HEK293 (cell line): ENCODE measurements around the gene CHRM2.

ENCODE experiments used
- CTCF ChIA-PET: fragments of 350-600 bp; formaldehyde crosslinking; extraction: SDS; loops from one replicate; lab custom pipeline; 2021; ENCODE audit warnings: antibody characterized with exemption; lab: Yijun Ruan, JAX
- POLR2A ChIA-PET: fragments of 300-600 bp; formaldehyde crosslinking; extraction: SDS; loops from one replicate; lab custom pipeline; 2020; ENCODE audit warnings: antibody characterized with exemption, inconsistent platforms; lab: Yijun Ruan, JAX
- H3K27ac ChIP-seq: fragments of 200-500 bp; sonication (Bioruptor generic); 2 replicates; pipeline ENCODE4 v1.5.1; 2014; ENCODE audit warnings: low read depth, low read length, control low read depth, inconsistent platforms; ENCODE audit errors: extremely low read depth
- H3K36me3 ChIP-seq, 2 experiments: fragments of 200-500 bp in 1 of 2; sonication (Bioruptor generic) in 1 of 2; 1 replicate in 1 of 2; 2 replicates in 1 of 2; pipeline ENCODE4 v1.5.1; 2014 to 2017; ENCODE audit warnings: inconsistent platforms in 2 of 2, low read length in 2 of 2; ENCODE audit not compliant: control insufficient read depth in 2 of 2, insufficient read depth in 1 of 2
- H3K4me1 ChIP-seq: fragments of 200-500 bp; sonication (Bioruptor generic); 2 replicates; pipeline ENCODE4 v1.5.1; 2014; ENCODE audit warnings: mild to moderate bottlenecking, low read length, inconsistent platforms; ENCODE audit not compliant: control insufficient read depth, insufficient read depth
- H3K4me3 ChIP-seq: 2 replicates; pipeline ENCODE4 v1.5.1; 2011; ENCODE audit warnings: low read depth, mild to moderate bottlenecking, control low read depth, low read length, moderate library complexity
- H3K9me3 ChIP-seq: fragments of 200-500 bp; sonication (Bioruptor generic); 2 replicates; pipeline ENCODE4 v1.5.1; 2014; ENCODE audit warnings: low read depth, low read length, inconsistent platforms; ENCODE audit not compliant: control insufficient read depth, insufficient read depth
- HOXA7 ChIP-seq: sonication (generic); formaldehyde crosslinking; IDR thresholded peaks from 2 replicates; pipeline ENCODE4 v1.8.1; 2022; ENCODE audit warnings: missing genetic modification reagents, borderline replicate concordance
- KLF8 ChIP-seq: fragments of 450-650 bp; formaldehyde crosslinking; IDR thresholded peaks from 2 replicates; pipeline ENCODE4 v1.5.1; 2016; ENCODE audit warnings: missing biosample characterization, missing genetic modification characterization
- SCRT2 ChIP-seq: fragments of 450-650 bp; formaldehyde crosslinking; IDR thresholded peaks from 2 replicates; pipeline ENCODE4 v1.5.1; 2016; ENCODE audit warnings: missing biosample characterization, missing genetic modification characterization
- YY1 ChIP-seq: fragments of 450-650 bp; formaldehyde crosslinking; IDR thresholded peaks from 2 replicates; pipeline ENCODE4 v1.5.1; 2018; ENCODE audit warnings: missing biosample characterization, missing genetic modification characterization
- ZBTB8A ChIP-seq: fragments of 450-650 bp; formaldehyde crosslinking; IDR thresholded peaks from 2 replicates; pipeline ENCODE4 v1.5.1; 2016; ENCODE audit warnings: missing biosample characterization, missing genetic modification characterization
- ZFHX2 ChIP-seq: fragments of 450-650 bp; formaldehyde crosslinking; conservative IDR thresholded peaks from 2 replicates; pipeline ENCODE4 v1.5.1; 2016; ENCODE audit warnings: missing biosample characterization, missing genetic modification characterization
- ZNF10 ChIP-seq: fragments of 450-650 bp; formaldehyde crosslinking; IDR thresholded peaks from 2 replicates; pipeline ENCODE4 v1.5.1; 2017; ENCODE audit warnings: missing biosample characterization, missing genetic modification characterization
- ZNF2 ChIP-seq: fragments of 450-650 bp; formaldehyde crosslinking; IDR thresholded peaks from 2 replicates; pipeline ENCODE4 v1.5.1; 2016; ENCODE audit warnings: missing biosample characterization, missing genetic modification characterization
- ZNF202 ChIP-seq: fragments of 450-650 bp; formaldehyde crosslinking; IDR thresholded peaks from 2 replicates; pipeline ENCODE4 v1.5.1; 2016; ENCODE audit warnings: missing biosample characterization, missing genetic modification characterization, borderline replicate concordance
- ZNF302 ChIP-seq: fragments of 450-650 bp; formaldehyde crosslinking; IDR thresholded peaks from 2 replicates; pipeline ENCODE4 v1.5.1; 2016; ENCODE audit warnings: missing biosample characterization, missing genetic modification characterization, low read depth
- ZNF366 ChIP-seq: fragments of 450-650 bp; formaldehyde crosslinking; conservative IDR thresholded peaks from 2 replicates; pipeline ENCODE4 v1.5.1; 2016; ENCODE audit warnings: missing biosample characterization, missing genetic modification characterization
- ZNF580 ChIP-seq: fragments of 450-650 bp; formaldehyde crosslinking; IDR thresholded peaks from 2 replicates; pipeline ENCODE4 v1.5.1; 2016; ENCODE audit warnings: missing biosample characterization, missing genetic modification characterization
- ZNF600 ChIP-seq: fragments of 450-650 bp; formaldehyde crosslinking; IDR thresholded peaks from 2 replicates; pipeline ENCODE4 v1.5.1; 2016; ENCODE audit warnings: missing biosample characterization, missing genetic modification characterization
- ZNF610 ChIP-seq: fragments of 450-650 bp; formaldehyde crosslinking; IDR thresholded peaks from 2 replicates; pipeline ENCODE4 v1.5.1; 2016; ENCODE audit warnings: missing biosample characterization, missing genetic modification characterization, borderline replicate concordance
- ZNF664 ChIP-seq: fragments of 450-650 bp; formaldehyde crosslinking; IDR thresholded peaks from 2 replicates; pipeline ENCODE4 v1.5.1; 2016; ENCODE audit warnings: missing biosample characterization, missing genetic modification characterization
- ZNF677 ChIP-seq: fragments of 450-650 bp; IDR thresholded peaks from 2 replicates; pipeline ENCODE4 v1.5.0; 2018; ENCODE audit warnings: missing biosample characterization, mild to moderate bottlenecking, missing genetic modification characterization, moderate library complexity
- ZNF785 ChIP-seq: fragments of 450-650 bp; formaldehyde crosslinking; IDR thresholded peaks from 2 replicates; pipeline ENCODE4 v1.5.1; 2016; ENCODE audit warnings: missing biosample characterization, missing genetic modification characterization
- ZNF792 ChIP-seq: fragments of 450-650 bp; formaldehyde crosslinking; IDR thresholded peaks from 2 replicates; pipeline ENCODE4 v1.5.1; 2016; ENCODE audit warnings: missing biosample characterization, missing genetic modification characterization
- TF ChIP-seq, protein P1 (sequence below): fragments of 450-650 bp; formaldehyde crosslinking; IDR thresholded peaks from 2 replicates; pipeline ENCODE4 v1.5.1; 2016; ENCODE audit warnings: missing biosample characterization, missing genetic modification characterization
- TF ChIP-seq, protein P2 (sequence below): fragments of 450-650 bp; formaldehyde crosslinking; IDR thresholded peaks from 2 replicates; pipeline ENCODE4 v1.5.1; 2016; ENCODE audit warnings: missing biosample characterization, missing genetic modification characterization
- TF ChIP-seq, protein P3 (sequence below): fragments of 450-650 bp; formaldehyde crosslinking; IDR thresholded peaks from 2 replicates; pipeline ENCODE4 v1.5.1; 2016; ENCODE audit warnings: missing biosample characterization, missing genetic modification characterization
- TF ChIP-seq, protein P4 (sequence below): fragments of 450-650 bp; formaldehyde crosslinking; IDR thresholded peaks from 2 replicates; pipeline ENCODE4 v1.5.1; 2016; ENCODE audit warnings: missing biosample characterization, missing genetic modification characterization

CHRM2 gene

GRCh38 chr7:136897676-136898075, 29.2 kb downstream of the CHRM2 start:
- CTCF ChIA-PET = interaction anchor here (0.6 kb wide), 2 partner anchors 64 to 1059 kb away, joined by 3 to 4 read pairs; no protein-coding TSS in a partner anchor
- TF ChIP-seq ZBTB8A (tag by site-specific recombination) (no peak), ZNF677 (tag by site-specific recombination) (no peak), ZNF202 (no peak), ZNF785 (tag by site-specific recombination) (no peak), ZNF2 (tag by site-specific recombination) (no peak), ZNF792 (tag by site-specific recombination) (no peak), SCRT2 (tag by site-specific recombination) (no peak), HOXA7 (CRISPR knock-in tag) (no peak), ZNF600 (tag by site-specific recombination) (no peak), ZNF580 (tag by site-specific recombination) (no peak), ZNF610 (tag by site-specific recombination) (no peak), ZFHX2 (tag by site-specific recombination) (no peak), ZNF10 (tag by site-specific recombination) (no peak)
- TF ChIP-seq, protein P1, sequence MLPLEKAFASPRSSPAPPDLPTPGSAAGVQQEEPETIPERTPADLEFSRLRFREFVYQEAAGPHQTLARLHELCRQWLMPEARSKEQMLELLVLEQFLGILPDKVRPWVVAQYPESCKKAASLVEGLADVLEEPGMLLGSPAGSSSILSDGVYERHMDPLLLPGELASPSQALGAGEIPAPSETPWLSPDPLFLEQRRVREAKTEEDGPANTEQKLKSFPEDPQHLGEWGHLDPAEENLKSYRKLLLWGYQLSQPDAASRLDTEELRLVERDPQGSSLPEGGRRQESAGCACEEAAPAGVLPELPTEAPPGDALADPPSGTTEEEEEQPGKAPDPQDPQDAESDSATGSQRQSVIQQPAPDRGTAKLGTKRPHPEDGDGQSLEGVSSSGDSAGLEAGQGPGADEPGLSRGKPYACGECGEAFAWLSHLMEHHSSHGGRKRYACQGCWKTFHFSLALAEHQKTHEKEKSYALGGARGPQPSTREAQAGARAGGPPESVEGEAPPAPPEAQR (tag by site-specific recombination) = no peak
- TF ChIP-seq, protein P2, sequence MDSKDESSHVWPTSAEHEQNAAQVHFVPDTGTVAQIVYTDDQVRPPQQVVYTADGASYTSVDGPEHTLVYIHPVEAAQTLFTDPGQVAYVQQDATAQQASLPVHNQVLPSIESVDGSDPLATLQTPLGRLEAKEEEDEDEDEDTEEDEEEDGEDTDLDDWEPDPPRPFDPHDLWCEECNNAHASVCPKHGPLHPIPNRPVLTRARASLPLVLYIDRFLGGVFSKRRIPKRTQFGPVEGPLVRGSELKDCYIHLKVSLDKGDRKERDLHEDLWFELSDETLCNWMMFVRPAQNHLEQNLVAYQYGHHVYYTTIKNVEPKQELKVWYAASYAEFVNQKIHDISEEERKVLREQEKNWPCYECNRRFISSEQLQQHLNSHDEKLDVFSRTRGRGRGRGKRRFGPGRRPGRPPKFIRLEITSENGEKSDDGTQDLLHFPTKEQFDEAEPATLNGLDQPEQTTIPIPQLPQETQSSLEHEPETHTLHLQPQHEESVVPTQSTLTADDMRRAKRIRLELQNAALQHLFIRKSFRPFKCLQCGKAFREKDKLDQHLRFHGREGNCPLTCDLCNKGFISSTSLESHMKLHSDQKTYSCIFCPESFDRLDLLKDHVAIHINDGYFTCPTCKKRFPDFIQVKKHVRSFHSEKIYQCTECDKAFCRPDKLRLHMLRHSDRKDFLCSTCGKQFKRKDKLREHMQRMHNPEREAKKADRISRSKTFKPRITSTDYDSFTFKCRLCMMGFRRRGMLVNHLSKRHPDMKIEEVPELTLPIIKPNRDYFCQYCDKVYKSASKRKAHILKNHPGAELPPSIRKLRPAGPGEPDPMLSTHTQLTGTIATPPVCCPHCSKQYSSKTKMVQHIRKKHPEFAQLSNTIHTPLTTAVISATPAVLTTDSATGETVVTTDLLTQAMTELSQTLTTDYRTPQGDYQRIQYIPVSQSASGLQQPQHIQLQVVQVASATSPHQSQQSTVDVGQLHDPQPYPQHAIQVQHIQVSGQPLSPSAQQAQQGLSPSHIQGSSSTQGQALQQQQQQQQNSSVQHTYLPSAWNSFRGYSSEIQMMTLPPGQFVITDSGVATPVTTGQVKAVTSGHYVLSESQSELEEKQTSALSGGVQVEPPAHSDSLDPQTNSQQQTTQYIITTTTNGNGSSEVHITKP (tag by site-specific recombination) = no peak
- TF ChIP-seq, protein P3, sequence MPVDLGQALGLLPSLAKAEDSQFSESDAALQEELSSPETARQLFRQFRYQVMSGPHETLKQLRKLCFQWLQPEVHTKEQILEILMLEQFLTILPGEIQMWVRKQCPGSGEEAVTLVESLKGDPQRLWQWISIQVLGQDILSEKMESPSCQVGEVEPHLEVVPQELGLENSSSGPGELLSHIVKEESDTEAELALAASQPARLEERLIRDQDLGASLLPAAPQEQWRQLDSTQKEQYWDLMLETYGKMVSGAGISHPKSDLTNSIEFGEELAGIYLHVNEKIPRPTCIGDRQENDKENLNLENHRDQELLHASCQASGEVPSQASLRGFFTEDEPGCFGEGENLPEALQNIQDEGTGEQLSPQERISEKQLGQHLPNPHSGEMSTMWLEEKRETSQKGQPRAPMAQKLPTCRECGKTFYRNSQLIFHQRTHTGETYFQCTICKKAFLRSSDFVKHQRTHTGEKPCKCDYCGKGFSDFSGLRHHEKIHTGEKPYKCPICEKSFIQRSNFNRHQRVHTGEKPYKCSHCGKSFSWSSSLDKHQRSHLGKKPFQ (tag by site-specific recombination) = no peak
- TF ChIP-seq, protein P4, sequence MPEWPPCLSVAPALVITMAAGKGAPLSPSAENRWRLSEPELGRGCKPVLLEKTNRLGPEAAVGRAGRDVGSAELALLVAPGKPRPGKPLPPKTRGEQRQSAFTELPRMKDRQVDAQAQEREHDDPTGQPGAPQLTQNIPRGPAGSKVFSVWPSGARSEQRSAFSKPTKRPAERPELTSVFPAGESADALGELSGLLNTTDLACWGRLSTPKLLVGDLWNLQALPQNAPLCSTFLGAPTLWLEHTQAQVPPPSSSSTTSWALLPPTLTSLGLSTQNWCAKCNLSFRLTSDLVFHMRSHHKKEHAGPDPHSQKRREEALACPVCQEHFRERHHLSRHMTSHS (tag by site-specific recombination) = no peak

GRCh38 chr7:136900005-136900404, 31.6 kb downstream of the CHRM2 start:
- H3K36me3 ChIP-seq = no peaks in the 10 kb centered on the region
- H3K4me1 ChIP-seq = no peaks in the 10 kb centered on the region
- no peak overlapping the region for H3K27ac ChIP-seq
- H3K9me3 ChIP-seq = no peaks in the 10 kb centered on the region
- H3K4me3 ChIP-seq = no peak overlapping the region
- ChIA-PET POLR2A (interaction anchor here (0.5 kb wide), 1 partner anchor 1875 kb away, joined by 4 read pairs; no protein-coding TSS in a partner anchor), CTCF (no interaction called here)
- TF ChIP-seq, protein P2 (tag by site-specific recombination) = no peak
- TF ChIP-seq YY1 (tag by site-specific recombination) (no peak), KLF8 (tag by site-specific recombination) (no peak), ZNF664 (tag by site-specific recombination) (no peak), ZNF302 (tag by site-specific recombination) (no peak), ZNF366 (tag by site-specific recombination) (no peak), SCRT2 (tag by site-specific recombination) (no peak)
- TF ChIP-seq, protein P4 (tag by site-specific recombination) = no peak

More at GRCh38 chr7:136897676-136898075, 29.2 kb downstream of the CHRM2 start:
- H3K36me3 ChIP-seq = no peaks in the 10 kb centered on the region
- H3K27ac ChIP-seq = no peak overlapping the region
- H3K4me3 ChIP-seq = no peak overlapping the region
- POLR2A ChIA-PET = no interaction called here
- no peaks in the 10 kb centered on the region for H3K9me3 ChIP-seq
- no peaks in the 10 kb centered on the region for H3K4me1 ChIP-seq
